Cardiac muscle cell (in vitro differentiated cells and primary cell): ENCODE results near the gene PTS. TPM values are rescaled to one million over a fixed set of nuclear protein-coding genes. Genes with fewer than 3 reads are reported as not detected.
"Not testable (repeated sequence)": the region's sequence is repeated elsewhere in the genome, so short reads cannot be mapped to it uniquely, and the experiment has no call there.

ENCODE experiments used
- DNase-seq, 2 donors: peaks; one replicate each; pipeline versions ENCODE4 v3.0.0 to v3.0.0-alpha.2; 2010 to 2017; ENCODE audit warnings: low read depth in 1 of 2, low spot score in 1 of 2
- H3K27ac ChIP-seq: fragments of 200-600 bp; sonication (generic); 2 replicates; pipeline ENCODE4 v1.5.1; 2016
- H3K27me3 ChIP-seq: fragments of 200-600 bp; sonication (generic); 2 replicates; pipeline ENCODE4 v1.6.0; 2016; ENCODE audit warnings: control low read depth
- H3K36me3 ChIP-seq: fragments of 200-600 bp; sonication (generic); 2 replicates; pipeline ENCODE4 v1.5.1; 2016; ENCODE audit warnings: control low read depth
- H3K4me1 ChIP-seq: fragments of 200-600 bp; sonication (generic); 2 replicates; pipeline ENCODE4 v1.8.1; 2017; ENCODE audit warnings: low read depth, mild to moderate bottlenecking, mixed run types
- H3K4me3 ChIP-seq: fragments of 200-600 bp; sonication (generic); 2 replicates; pipeline ENCODE4 v1.5.1; 2016; ENCODE audit warnings: mild to moderate bottlenecking
- H3K9me3 ChIP-seq: fragments of 200-600 bp; sonication (generic); 2 replicates; pipeline ENCODE4 v1.5.1; 2017; ENCODE audit warnings: low read depth, mild to moderate bottlenecking, control low read depth
- polyA plus RNA-seq: library from polyadenylated mRNA; unstranded; fragments of >200 nt; fragmentation: Nextera tagmentation; extraction: Ambion mirVana; gene quantifications from 2 replicates; pipeline ENCODE4 v1.2.1, GENCODE V29; 2016
- total RNA-seq: library from RNA; depleted of rRNA; stranded (reverse); fragments of >200 nt; gene quantifications from 2 replicates; pipeline ENCODE4 v1.2.3, GENCODE V29; 2016
- TF ChIP-seq, protein P1 (sequence below): IDR thresholded peaks from 2 replicates; pipeline ENCODE4 v1.5.1; 2012; ENCODE audit warnings: low read depth, mild to moderate bottlenecking, low read length

PTS gene
- total and polyA plus RNA-seq, 2 experiments from 2014 or later: 28.1 to 66.7 TPM

DNA sequence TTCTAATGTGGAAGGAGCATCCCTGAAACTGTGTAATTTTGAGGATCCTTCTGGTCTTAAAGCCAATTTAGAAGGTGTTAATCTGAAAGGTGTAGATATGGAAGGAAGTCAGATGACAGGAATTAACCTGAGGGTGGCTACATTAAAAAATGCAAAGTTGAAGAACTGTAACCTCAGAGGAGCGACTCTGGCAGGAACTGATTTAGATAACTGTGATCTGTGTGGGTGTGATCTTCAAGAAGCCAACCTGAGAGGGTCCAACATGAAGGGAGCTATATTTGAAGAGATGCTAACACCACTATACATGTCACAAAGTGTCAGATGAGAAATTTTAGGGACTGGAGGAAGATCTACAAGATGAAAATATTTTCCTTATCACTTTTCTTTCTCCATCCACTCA is 43.4 kb upstream of the PTS start:
- Histone ChIP-seq H3K36me3 (no peaks in the 10 kb centered on the region), H3K4me3 (no peak overlapping the region), H3K4me1 (peaks cover 28% of the 10 kb centered on the region), H3K27ac (no peak overlapping the region), H3K27me3 (no peaks in the 10 kb centered on the region), H3K9me3 (no peaks in the 10 kb centered on the region)
- DNase-seq: no peak
- TF ChIP-seq, protein P1, sequence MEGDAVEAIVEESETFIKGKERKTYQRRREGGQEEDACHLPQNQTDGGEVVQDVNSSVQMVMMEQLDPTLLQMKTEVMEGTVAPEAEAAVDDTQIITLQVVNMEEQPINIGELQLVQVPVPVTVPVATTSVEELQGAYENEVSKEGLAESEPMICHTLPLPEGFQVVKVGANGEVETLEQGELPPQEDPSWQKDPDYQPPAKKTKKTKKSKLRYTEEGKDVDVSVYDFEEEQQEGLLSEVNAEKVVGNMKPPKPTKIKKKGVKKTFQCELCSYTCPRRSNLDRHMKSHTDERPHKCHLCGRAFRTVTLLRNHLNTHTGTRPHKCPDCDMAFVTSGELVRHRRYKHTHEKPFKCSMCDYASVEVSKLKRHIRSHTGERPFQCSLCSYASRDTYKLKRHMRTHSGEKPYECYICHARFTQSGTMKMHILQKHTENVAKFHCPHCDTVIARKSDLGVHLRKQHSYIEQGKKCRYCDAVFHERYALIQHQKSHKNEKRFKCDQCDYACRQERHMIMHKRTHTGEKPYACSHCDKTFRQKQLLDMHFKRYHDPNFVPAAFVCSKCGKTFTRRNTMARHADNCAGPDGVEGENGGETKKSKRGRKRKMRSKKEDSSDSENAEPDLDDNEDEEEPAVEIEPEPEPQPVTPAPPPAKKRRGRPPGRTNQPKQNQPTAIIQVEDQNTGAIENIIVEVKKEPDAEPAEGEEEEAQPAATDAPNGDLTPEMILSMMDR: no peak

GRCh38 chr11:112185883-112186282 is 40.3 kb upstream of the PTS start:
- no peaks in the 10 kb centered on the region for H3K36me3 ChIP-seq
- peak overlapping the region; percentile 49 for H3K27ac ChIP-seq
- no peaks in the 10 kb centered on the region for H3K27me3 ChIP-seq
- H3K4me1 ChIP-seq: peaks cover 15% of the 10 kb centered on the region
- H3K9me3 ChIP-seq: no peaks in the 10 kb centered on the region
- TF ChIP-seq, protein P1: no peak
- no peak overlapping the region for H3K4me3 ChIP-seq
- DNase-seq: no peak

- Histone ChIP-seq H3K9me3 (no peaks in the 10 kb centered on the region), H3K27ac (peak overlapping the region; percentile 49), H3K36me3 (no peaks in the 10 kb centered on the region), H3K27me3 (no peaks in the 10 kb centered on the region), H3K4me1 (peaks cover 15% of the 10 kb centered on the region), H3K4me3 (no peak overlapping the region)
- no peak for DNase-seq
- TF ChIP-seq, protein P1: no peak
These were observed 39.9 kb upstream of the PTS start for GRCh38 chr11:112186304-112186703.

DNA sequence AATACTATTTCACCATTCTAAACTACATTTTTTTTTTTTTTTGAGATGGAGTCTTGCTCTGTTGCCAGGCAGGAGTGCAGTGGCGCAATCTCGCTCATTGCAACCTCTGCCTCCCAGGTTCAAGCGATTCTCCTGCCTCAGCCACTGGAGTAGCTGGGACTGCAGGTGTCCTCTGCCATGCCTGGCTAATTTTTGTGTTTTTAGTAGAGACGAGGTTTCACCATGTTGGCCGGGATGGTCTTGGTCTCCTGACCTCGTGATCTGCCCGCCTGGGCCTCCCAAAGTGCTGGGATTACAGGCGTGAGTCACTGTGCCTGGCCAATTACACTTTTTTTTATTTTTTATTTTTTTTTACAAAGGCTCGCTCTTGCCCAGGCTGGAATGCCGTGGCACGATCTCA is 31.1 kb upstream of the PTS start:
- not testable (repeated sequence) for H3K27ac ChIP-seq, DNase-seq, H3K27me3 ChIP-seq, H3K4me1 ChIP-seq, H3K4me3 ChIP-seq, H3K9me3 ChIP-seq
- H3K36me3 ChIP-seq: peaks cover 10% of the 10 kb centered on the region

DNA sequence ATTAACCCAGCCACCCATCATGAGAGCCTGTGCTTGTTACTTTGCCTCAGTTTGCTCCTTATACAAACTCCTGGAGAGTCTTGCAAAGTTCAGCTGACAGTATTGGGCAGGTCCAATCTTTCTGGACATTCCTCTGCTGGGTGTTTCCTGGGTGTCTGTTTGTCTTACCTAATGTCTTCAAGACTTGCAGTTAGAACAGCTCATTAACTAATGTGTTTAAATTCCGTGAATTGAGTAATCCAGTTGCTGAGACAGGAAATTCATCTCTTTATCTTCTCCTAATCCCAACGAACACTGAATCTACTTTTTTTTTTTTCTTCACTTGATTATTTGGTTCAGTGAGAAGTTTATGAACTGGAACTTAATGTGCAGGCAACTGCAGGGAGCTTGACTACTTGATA is 30.3 kb upstream of the PTS start:
- TF ChIP-seq, protein P1: no peak
- Histone ChIP-seq H3K4me1 (no peaks in the 10 kb centered on the region), H3K36me3 (peaks cover 18% of the 10 kb centered on the region), H3K27ac (no peak overlapping the region), H3K27me3 (no peaks in the 10 kb centered on the region), H3K9me3 (no peaks in the 10 kb centered on the region), H3K4me3 (no peak overlapping the region)
- peak in 1 of 2 donors; percentile 34 for DNase-seq

GRCh38 chr11:112196519-112197087 is 29.6 kb upstream of the PTS start:
- DNase-seq: no peak
- H3K27me3 ChIP-seq: no peaks in the 10 kb centered on the region
- H3K4me1 ChIP-seq: no peaks in the 10 kb centered on the region
- H3K36me3 ChIP-seq: peaks cover 22% of the 10 kb centered on the region
- no peak overlapping the region for H3K27ac ChIP-seq
- H3K4me3 ChIP-seq: no peak overlapping the region
- H3K9me3 ChIP-seq: no peaks in the 10 kb centered on the region
- TF ChIP-seq, protein P1: no peak

DNA sequence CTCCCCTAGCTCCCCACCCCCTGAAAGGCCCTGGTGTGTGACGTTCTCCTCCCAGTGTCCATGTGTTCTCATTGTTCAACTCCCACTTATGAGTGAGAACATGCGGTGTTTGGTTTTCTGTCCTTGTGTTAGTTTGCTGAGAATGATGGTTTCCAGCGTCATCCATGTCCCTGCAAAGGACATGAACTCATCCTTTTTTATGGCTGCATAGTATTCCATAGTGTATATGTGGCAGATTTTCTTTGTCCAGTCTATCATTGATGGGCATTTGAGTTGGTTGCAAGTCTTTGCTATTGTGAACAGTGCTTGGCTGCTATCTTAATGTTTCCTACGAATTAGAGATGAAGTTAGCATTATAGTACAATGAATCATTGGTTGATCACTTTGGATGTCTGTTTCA is 27.1 kb upstream of the PTS start:
- H3K27ac ChIP-seq, H3K4me1 ChIP-seq, DNase-seq, H3K9me3 ChIP-seq, H3K4me3 ChIP-seq, H3K27me3 ChIP-seq: not testable (repeated sequence)
- H3K36me3 ChIP-seq: peaks cover 29% of the 10 kb centered on the region
